Osteoblast (primary cell): ENCODE results near the gene ABCC3. TPM values are rescaled to one million over a fixed set of nuclear protein-coding genes. Genes with fewer than 3 reads are reported as not detected.

Source experiments
- DNase-seq: peaks from one replicate; pipeline ENCODE4 v3.0.0; 2011; ENCODE audit warnings: low spot score, mixed read lengths; ENCODE audit not compliant: insufficient read length; ENCODE audit errors: missing footprints
- H2AFZ ChIP-seq: 2 replicates; pipeline ENCODE4 v1.6.0; 2011; ENCODE audit warnings: mild to moderate bottlenecking, low read length
- H3K27ac ChIP-seq: 2 replicates; pipeline ENCODE4 v1.5.1; 2011; ENCODE audit warnings: mild to moderate bottlenecking, low read depth, low read length, moderate library complexity
- H3K27me3 ChIP-seq: 2 replicates; pipeline ENCODE4 v1.6.0; 2012; ENCODE audit warnings: mild to moderate bottlenecking, control low read depth, inconsistent platforms, low read length, moderate library complexity; ENCODE audit not compliant: insufficient read depth
- H3K36me3 ChIP-seq: 2 replicates; pipeline ENCODE4 v1.5.1; 2011; ENCODE audit warnings: mild to moderate bottlenecking, low read length, control low read depth, moderate library complexity; ENCODE audit not compliant: insufficient read depth
- H3K4me1 ChIP-seq: 2 replicates; pipeline ENCODE4 v1.5.1; 2011; ENCODE audit warnings: mild to moderate bottlenecking, low read length, control low read depth, moderate library complexity; ENCODE audit not compliant: insufficient read depth
- H3K4me2 ChIP-seq: 2 replicates; pipeline ENCODE4 v1.6.0; 2011; ENCODE audit warnings: mild to moderate bottlenecking, low read length; ENCODE audit not compliant: insufficient read depth
- H3K4me3 ChIP-seq: fragments of 200-600 bp; sonication (generic); 3 replicates; pipeline ENCODE4 v1.5.1; 2012; ENCODE audit warnings: mild to moderate bottlenecking, low read length, inconsistent platforms; ENCODE audit not compliant: insufficient read depth
- H3K79me2 ChIP-seq: 2 replicates; pipeline ENCODE4 v1.6.0; 2012; ENCODE audit warnings: mild to moderate bottlenecking, low read length, control low read depth, inconsistent platforms; ENCODE audit not compliant: insufficient read depth
- H3K9me3 ChIP-seq: 2 replicates; pipeline ENCODE4 v1.5.1; 2011; ENCODE audit warnings: low read depth, low read length, control low read depth
- H4K20me1 ChIP-seq: 2 replicates; pipeline ENCODE4 v1.6.0; 2012; ENCODE audit warnings: mild to moderate bottlenecking, low read length, control low read depth; ENCODE audit not compliant: insufficient read depth
- CTCF ChIP-seq: IDR thresholded peaks from 2 replicates; pipeline ENCODE4 v1.5.1; 2011; ENCODE audit warnings: mild to moderate bottlenecking, low read depth, low read length, moderate library complexity; ENCODE audit errors: extremely low read depth
- total RNA-seq: library from RNA; depleted of rRNA; stranded (reverse); fragments of >200 nt; gene quantifications from 2 replicates; pipeline ENCODE4 v1.2.3, GENCODE V29; 2012

The ABCC3 gene
- total RNA-seq, 1 donor: 28.6 TPM

GRCh38 chr17:50636804-50637195, 2.1 kb downstream of the ABCC3 start:
- Histone ChIP-seq H3K27ac (no peak overlapping the region), H3K79me2 (peaks cover 6% of the 10 kb centered on the region), H4K20me1 (no peaks in the 10 kb centered on the region), H3K9me3 (no peaks in the 10 kb centered on the region), H3K4me1 (peaks cover 73% of the 10 kb centered on the region), H2AFZ (no peak overlapping the region), H3K27me3 (no peaks in the 10 kb centered on the region), H3K36me3 (peaks cover under 1% of the 10 kb centered on the region), H3K4me3 (no peak overlapping the region), H3K4me2 (no peak overlapping the region)
- TF ChIP-seq CTCF: no peak
- no peak for DNase-seq

- peaks cover 68% of the 10 kb centered on the region for H3K4me1 ChIP-seq
- H3K79me2 ChIP-seq: peaks cover 10% of the 10 kb centered on the region
- DNase-seq: peak; percentile 50
- peak overlapping the region; percentile 73 for H3K27ac ChIP-seq
- H3K27me3 ChIP-seq: no peaks in the 10 kb centered on the region
- H3K36me3 ChIP-seq: peaks cover 2% of the 10 kb centered on the region
- H3K4me2 ChIP-seq: peak overlapping the region; percentile 59
- no peak overlapping the region for H2AFZ ChIP-seq
- TF ChIP-seq CTCF: no peak
- no peaks in the 10 kb centered on the region for H4K20me1 ChIP-seq
- H3K4me3 ChIP-seq: no peak overlapping the region
- no peaks in the 10 kb centered on the region for H3K9me3 ChIP-seq
Observed at GRCh38 chr17:50637829-50638605, 3.3 kb downstream of the ABCC3 start.

DNA sequence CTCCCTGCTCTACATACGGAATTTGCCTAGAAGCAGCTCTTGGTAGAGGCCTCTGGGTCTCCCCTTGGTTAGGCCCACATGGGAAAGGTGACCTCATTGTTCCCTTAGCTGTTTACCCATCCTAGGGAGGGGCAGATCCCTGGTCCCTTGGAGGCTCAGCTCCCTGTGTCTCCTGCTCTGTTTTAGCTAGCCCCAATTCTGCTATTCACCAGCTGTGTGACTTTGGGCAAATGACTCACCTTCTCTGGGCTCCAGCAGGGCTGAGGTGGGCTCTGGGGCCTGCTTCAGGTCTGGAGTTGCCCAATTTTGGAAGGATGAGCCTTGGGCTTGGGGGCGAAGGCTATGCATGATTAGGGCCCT, 3.9 kb downstream of the ABCC3 start:
- TF ChIP-seq CTCF: no peak
- Histone ChIP-seq H3K27me3 (no peaks in the 10 kb centered on the region), H3K4me2 (peak overlapping the region; percentile 59), H4K20me1 (no peaks in the 10 kb centered on the region), H3K9me3 (no peaks in the 10 kb centered on the region), H3K36me3 (peaks cover 2% of the 10 kb centered on the region), H3K79me2 (peaks cover 10% of the 10 kb centered on the region), H3K4me3 (no peak overlapping the region), H3K27ac (peak overlapping the region; percentile 73), H3K4me1 (peaks cover 72% of the 10 kb centered on the region), H2AFZ (no peak overlapping the region)
- DNase-seq: peak; percentile 97

DNA sequence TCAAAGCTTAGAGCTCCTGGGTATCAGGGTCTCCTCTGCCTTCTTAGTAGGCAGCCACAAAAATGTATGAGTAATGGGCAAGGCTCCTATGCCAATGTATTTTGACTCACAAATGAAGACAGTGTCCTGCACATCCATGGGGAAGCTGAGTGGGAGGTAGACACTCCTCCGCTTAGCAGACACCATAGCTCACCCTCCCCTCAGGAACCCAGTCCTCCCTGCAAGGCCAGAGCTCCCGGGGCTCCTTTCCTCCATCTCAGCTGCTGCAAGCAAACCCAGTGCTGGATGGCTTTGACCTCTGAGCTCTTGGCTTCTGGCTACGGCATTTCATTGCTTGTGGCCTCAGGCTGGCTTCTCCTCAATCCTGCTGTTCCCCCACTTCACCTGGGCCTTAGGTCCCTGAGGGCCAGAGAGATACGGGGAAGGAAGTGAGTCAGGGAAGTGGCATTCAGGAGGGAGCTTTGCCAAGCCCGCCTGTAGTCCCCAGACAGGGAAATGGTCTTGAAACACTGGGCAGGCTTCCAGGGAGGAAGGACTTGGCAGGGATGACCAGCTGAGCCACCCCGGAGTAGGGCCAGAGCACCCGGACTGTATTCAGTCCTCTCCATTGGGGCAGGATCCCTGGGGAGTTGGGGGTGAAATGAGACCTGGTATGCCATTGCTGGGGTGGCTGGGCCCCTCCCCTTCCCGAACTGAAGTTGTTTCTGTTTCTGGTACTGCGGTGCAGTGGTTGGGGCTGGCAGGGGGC, 4.5 kb downstream of the ABCC3 start:
- no peaks in the 10 kb centered on the region for H3K27me3 ChIP-seq
- H3K36me3 ChIP-seq: peaks cover 2% of the 10 kb centered on the region
- peak overlapping the region; percentile 59 for H3K4me2 ChIP-seq
- H2AFZ ChIP-seq: no peak overlapping the region
- peak; percentile 98 for DNase-seq
- H3K4me3 ChIP-seq: peak overlapping the region; percentile 14
- no peak for TF ChIP-seq CTCF
- peaks cover 71% of the 10 kb centered on the region for H3K4me1 ChIP-seq
- no peaks in the 10 kb centered on the region for H4K20me1 ChIP-seq
- no peaks in the 10 kb centered on the region for H3K9me3 ChIP-seq
- H3K79me2 ChIP-seq: peaks cover 10% of the 10 kb centered on the region
- peak overlapping the region; percentile 73 for H3K27ac ChIP-seq
